Measurements from ENCODE around the gene AKAP5. TPM values are rescaled to one million over a fixed set of nuclear protein-coding genes. Genes with fewer than 3 reads are reported as not detected.

The AKAP5 gene
- total and polyA plus RNA-seq, 2 of the 13 experiments (the other 11 are each of a cell fraction or from before 2014, with no cell fraction given): 0.18 to 1.5 TPM

GRCh38 chr14:64503434-64504309 is 38.4 kb downstream of the AKAP5 start, which contains the start of gene ZBTB25 (continued):
- TF ChIP-seq ZNF782 (CRISPR knock-in tag; IDR thresholded peaks at IDR 0.05; ENCODE audit: borderline replicate concordance) (no peak; the same call in 1 of the 2 replicates), ZSCAN31 (CRISPR knock-in tag; IDR thresholded peaks at IDR 0.05; ENCODE audit: low read depth) (no peak), MEF2D (CRISPR knock-in tag; IDR thresholded peaks at IDR 0.05) (no peak), RELA (CRISPR knock-in tag; IDR thresholded peaks at IDR 0.05) (no peak), ZFP91 (CRISPR knock-in tag; IDR thresholded peaks at IDR 0.05; ENCODE audit: borderline replicate concordance) (peak; percentile 78), ZSCAN29 (CRISPR knock-in tag; conservative IDR thresholded peaks at IDR 0.05) (no peak; the same call in 1 of the 2 replicates), ATF5 (CRISPR knock-in tag; IDR thresholded peaks at IDR 0.05; ENCODE audit: low read depth) (no peak), PBX2 (CRISPR knock-in tag; IDR thresholded peaks at IDR 0.05) (no peak), LRRFIP1 (CRISPR knock-in tag; conservative IDR thresholded peaks at IDR 0.05) (no peak), ZNF10 (CRISPR knock-in tag; IDR thresholded peaks at IDR 0.05; ENCODE audit: borderline replicate concordance, low read depth) (no peak), CENPBD1 (CRISPR knock-in tag; IDR thresholded peaks at IDR 0.05; ENCODE audit: borderline replicate concordance, low read depth) (peak; percentile 65; the same call in 1 of the 2 replicates), MAFK (conservative IDR thresholded peaks at IDR 0.05 in 1 of 2, IDR thresholded peaks at IDR 0.05 in 1 of 2; ENCODE audit: low read length in 2 of 2) (no peak), ATAD3A (CRISPR knock-in tag; IDR thresholded peaks at IDR 0.05) (no peak), REST (IDR thresholded peaks at IDR 0.05; ENCODE audit: borderline replicate concordance in 1 of 2, low read depth in 1 of 2, low read length in 2 of 2) (no peak), ZFP36L2 (CRISPR knock-in tag; IDR thresholded peaks at IDR 0.05) (no peak), POLR2G (IDR thresholded peaks at IDR 0.05; ENCODE audit: low read depth, low read length) (peak; percentile 94), ZNF546 (CRISPR knock-in tag; conservative IDR thresholded peaks at IDR 0.05) (peak; percentile 94; the same call in 1 of the 2 replicates)

All from HepG2 (cell line).